K562 (cell line): ENCODE results near the gene ABI3BP. TPM values are rescaled to one million over a fixed set of nuclear protein-coding genes. Genes with fewer than 3 reads are reported as not detected.

Experiments used
- ATAC-seq: fragments of 200-7000 bp; cut with Tn5 transposase; 3 replicates; pipeline ENCODE4 v1.9.1; 2020; ENCODE audit warnings: moderate library complexity
- BruUV-seq: library from RNA; stranded (reverse); fragments of 400-500 nt; replicated peaks from 2 replicates; lab custom pipeline; 2021; lab: Mats Ljungman, UMichigan
- CTCF ChIA-PET: fragments of 300-600 bp; formaldehyde crosslinking; extraction: SDS; loops from one replicate; lab custom pipeline; 2021; ENCODE audit warnings: low intra/inter-chr PET ratio; lab: Yijun Ruan, JAX
- POLR2A ChIA-PET: fragments of 300-600, 350-650 bp; sonication (Branson Sonifier 250); formaldehyde crosslinking; extraction: SDS; loops from one replicate; lab custom pipeline; 2021; ENCODE audit warnings: antibody characterized with exemption, inconsistent platforms; lab: Yijun Ruan, JAX
- DNase-seq, 4 experiments: peaks; one replicate each; pipeline versions ENCODE4 v3.0.0 to v3.0.0-alpha.2; 2011 to 2018; ENCODE audit warnings: low spot score in 3 of 4, mixed read lengths in 3 of 4; ENCODE audit errors: extremely low read depth in 1 of 4
- FAIRE-seq: peaks from 2 replicates; lab custom pipeline; 2011; peaks lifted over from hg19 to GRCh38; lab: Jason Lieb, UNC
- H2AFZ ChIP-seq: 2 replicates; pipeline ENCODE4 v1.6.0; 2011; ENCODE audit warnings: low read depth, low read length, control low read depth, inconsistent platforms
- H3K27ac ChIP-seq: fragments of 200-600 bp; 3 replicates; pipeline ENCODE4 v1.8.0; 2011; ENCODE audit warnings: low read depth, mild to moderate bottlenecking, control low read depth, inconsistent platforms, low read length, moderate library complexity, mixed read lengths; ENCODE audit errors: extremely low read depth
- H3K27me3 ChIP-seq, 2 experiments: fragments of 300-600 bp in 1 of 2; 2 replicates in 1 of 2; 3 replicates in 1 of 2; pipeline versions ENCODE4 v1.6.0 to v1.8.0; 2011; ENCODE audit warnings: inconsistent platforms in 2 of 2, low read length in 2 of 2, mild to moderate bottlenecking in 1 of 2, mixed read lengths in 1 of 2, moderate library complexity in 1 of 2; ENCODE audit not compliant: control insufficient read depth in 2 of 2, insufficient read depth in 2 of 2
- H3K36me3 ChIP-seq: fragments of 300-600 bp; 3 replicates; pipeline ENCODE4 v1.8.0; 2011; ENCODE audit warnings: mild to moderate bottlenecking, low read length, inconsistent platforms; ENCODE audit not compliant: control insufficient read depth, insufficient read depth
- H3K4me1 ChIP-seq, 2 experiments: fragments of 200-600 bp in 1 of 2; replicated peaks in 1 of 2; 2 replicates in 1 of 2; 3 replicates in 1 of 2; pipeline versions ENCODE4 v1.5.1 to v1.8.0; 2011; ENCODE audit warnings: inconsistent platforms in 2 of 2, low read length in 2 of 2, mild to moderate bottlenecking in 1 of 2, mixed read lengths in 1 of 2, moderate library complexity in 1 of 2; ENCODE audit not compliant: control insufficient read depth in 2 of 2, insufficient read depth in 2 of 2
- H3K4me2 ChIP-seq: 2 replicates; pipeline ENCODE4 v1.6.1; 2011; ENCODE audit warnings: low read length, control low read depth, inconsistent platforms, mixed read lengths; ENCODE audit not compliant: insufficient read depth
- H3K4me3 ChIP-seq: fragments of 200-600 bp; sonication (generic), shearing (Covaris generic); 2 replicates; pipeline ENCODE4 v1.5.1; 2016; ENCODE audit warnings: control low read depth, inconsistent platforms
- H3K79me2 ChIP-seq: fragments of 200-600 bp; 3 replicates; pipeline ENCODE4 v1.8.0; 2011; ENCODE audit warnings: low read length, inconsistent platforms; ENCODE audit not compliant: control insufficient read depth, insufficient read depth
- H3K9ac ChIP-seq, 2 experiments: 2 replicates each; pipeline versions ENCODE4 v1.6.0 to v1.6.1; 2011; ENCODE audit warnings: low read depth in 2 of 2, low read length in 2 of 2, control low read depth in 1 of 2, inconsistent platforms in 1 of 2, mild to moderate bottlenecking in 1 of 2, mixed read lengths in 1 of 2; ENCODE audit not compliant: insufficient read depth in 1 of 2
- H3K9me1 ChIP-seq: one replicate; pipeline ENCODE4 v1.6.0; 2011; ENCODE audit warnings: inconsistent platforms, mild to moderate bottlenecking, low read length, moderate library complexity; ENCODE audit not compliant: control insufficient read depth, insufficient read depth
- H3K9me3 ChIP-seq: replicated peaks from 2 replicates; pipeline ENCODE4 v1.5.1; 2011; ENCODE audit warnings: low read depth, low read length, inconsistent platforms; ENCODE audit not compliant: control insufficient read depth, insufficient read depth
- H4K20me1 ChIP-seq: replicated peaks from 2 replicates; pipeline ENCODE4 v1.6.1; 2011; ENCODE audit warnings: low read length, inconsistent platforms, mixed read lengths; ENCODE audit not compliant: control insufficient read depth, insufficient read depth
- E2F3 ChIP-seq: fragments of 250-450 bp; sonication (Bioruptor Pico); IDR thresholded peaks from 2 replicates; pipeline ENCODE4 v1.4.0; 2020; ENCODE audit warnings: mild to moderate bottlenecking
- HDGF ChIP-seq: fragments of 450-650 bp; IDR thresholded peaks from 2 replicates; pipeline ENCODE4 v1.6.1; 2016
- HNRNPH1 ChIP-seq: fragments of 200-400 bp; formaldehyde crosslinking; optimal IDR thresholded peaks from 2 replicates; pipeline ENCODE3; 2017; ENCODE audit warnings: low read depth, mild to moderate bottlenecking, low read length, moderate library complexity
- NR2F6 ChIP-seq: fragments of 450-650 bp; formaldehyde crosslinking; IDR thresholded peaks from 2 replicates; pipeline ENCODE4 v1.4.0; 2020; ENCODE audit warnings: mild to moderate bottlenecking
- PBX2 ChIP-seq, 2 experiments: IDR thresholded peaks in 1 of 2; conservative IDR thresholded peaks in 1 of 2; 2 replicates each; pipeline ENCODE4 v1.6.1; 2016; ENCODE audit warnings: low read depth in 2 of 2, mild to moderate bottlenecking in 1 of 2, missing compliant biosample characterization in 1 of 2, missing genetic modification characterization in 1 of 2, moderate library complexity in 1 of 2
- PCBP1 ChIP-seq: fragments of 200-400 bp; formaldehyde crosslinking; IDR thresholded peaks from 2 replicates; pipeline ENCODE4 v1.6.1; 2018; ENCODE audit warnings: mild to moderate bottlenecking, low read depth, low read length; ENCODE audit not compliant: poor library complexity, severe bottlenecking
- SMARCC2 ChIP-seq: fragments of 450-650 bp; IDR thresholded peaks from 2 replicates; pipeline ENCODE4 v1.6.1; 2017; ENCODE audit warnings: antibody characterized with exemption, moderate library complexity, mild to moderate bottlenecking, low read depth
- SRSF7 ChIP-seq: fragments of 200-400 bp; formaldehyde crosslinking; optimal IDR thresholded peaks from 2 replicates; pipeline ENCODE3; 2017; ENCODE audit warnings: mild to moderate bottlenecking, low read depth, low read length
- U2AF1 ChIP-seq: fragments of 200-400 bp; formaldehyde crosslinking; optimal IDR thresholded peaks from 2 replicates; pipeline ENCODE3; 2017; ENCODE audit warnings: mild to moderate bottlenecking, low read depth, low read length, moderate library complexity
- XRCC3 ChIP-seq: fragments of 450-650 bp; IDR thresholded peaks from 2 replicates; pipeline ENCODE4 v1.6.1; 2017; ENCODE audit warnings: mild to moderate bottlenecking, moderate library complexity
- WGBS: fragments of 100-300 bp; shearing (Covaris generic); methylation state at CpG from one replicate; pipeline ENCODE4 v1.1.6; 2016; ENCODE audit warnings: low coverage, mixed read lengths; ENCODE audit not compliant: insufficient coverage; ENCODE audit errors: missing lambda C conversion rate; 5-methylcytosine and 5-hydroxymethylcytosine counted together
- in situ Hi-C: fragments of 300-500 bp; cut with MboI; formaldehyde crosslinking; loops from 4 replicates; pipeline ENCODE4 v1.15.0; 2018; ENCODE audit warnings: inconsistent platforms, mixed read lengths
- intact Hi-C: fragments of 100-400 bp; cut with micrococcal nuclease; formaldehyde crosslinking; loops from 2 replicates; pipeline ENCODE4 v1.14.2; 2022
- polyA plus RNA-seq, 8 experiments: library from polyadenylated mRNA; depleted of rRNA in 4 of 8; stranded (reverse) in 5 of 8; unstranded in 3 of 8; fragments of >200 nt; fragmentation: Nextera tagmentation in 2 of 8; fragmentation: Illumina TruSeq in 1 of 8; extraction: Ambion mirVana in 2 of 8; extraction: Trizol in 1 of 8; gene quantifications; 2 replicates each; pipeline versions ENCODE4 v1.2.1 to v1.2.3, GENCODE V29; 2011 to 2014; ENCODE audit warnings: inconsistent platforms in 1 of 8, missing spikeins in 1 of 8
- total RNA-seq, 7 experiments: library from RNA; depleted of rRNA in 6 of 7; stranded (reverse); fragments of >200 nt in 6 of 7; fragmentation: Illumina TruSeq in 2 of 7; extraction: Trizol in 2 of 7; gene quantifications; 2 replicates each; pipeline versions ENCODE4 v1.2.1 to v1.2.3, GENCODE V29; 2011 to 2021; ENCODE audit warnings: low replicate concordance in 1 of 7
- TF ChIP-seq, protein P1 (sequence below): sonication (generic); formaldehyde crosslinking; IDR thresholded peaks from 2 replicates; pipeline ENCODE4 v1.8.0; 2022; ENCODE audit warnings: mild to moderate bottlenecking, missing genetic modification reagents
- TF ChIP-seq, protein P2 (sequence below), 2 experiments: fragments of 450-650 bp; IDR thresholded peaks; 2 replicates each; pipeline ENCODE4 v1.6.1; 2016

ABI3BP gene
- total and polyA plus RNA-seq, 9 of the 15 experiments (the other 6 are each of a cell fraction or from before 2014, with no cell fraction given): 0.01 to 0.24 (median 0.06) TPM; not detected in 5

DNA sequence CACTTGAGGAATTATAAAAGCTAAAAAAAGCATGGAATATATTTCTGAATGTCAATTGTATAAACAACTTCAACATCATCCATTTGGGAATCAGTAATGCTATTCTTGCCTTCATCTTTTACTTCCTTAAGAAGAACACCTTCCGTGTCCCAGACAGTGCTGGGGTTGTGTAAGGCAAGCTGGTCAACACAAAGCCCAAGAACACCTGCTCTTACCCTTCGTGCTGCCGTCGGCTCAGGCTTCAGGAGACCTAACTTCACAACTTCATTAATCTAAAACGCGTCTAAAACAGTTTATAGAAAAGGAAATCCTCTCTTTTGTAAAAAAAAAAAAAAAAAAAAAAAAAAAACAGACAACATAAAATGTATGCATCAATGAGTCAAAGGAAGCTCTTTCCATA, 81.3 kb downstream of the ABI3BP start (continued):
- TF ChIP-seq U2AF1: no peak
- TF ChIP-seq PCBP1: no peak
- no peak for TF ChIP-seq PBX2 (CRISPR knock-in tag; IDR thresholded peaks at IDR 0.05; ENCODE audit: low read depth)
- no peak for TF ChIP-seq PBX2 (tag; conservative IDR thresholded peaks at IDR 0.05; ENCODE audit: low read depth)
- no peak for TF ChIP-seq SMARCC2
- TF ChIP-seq NR2F6 (CRISPR knock-in tag): no peak
- no peak for TF ChIP-seq HDGF
- TF ChIP-seq, all 486 proteins: peak for 0

DNA sequence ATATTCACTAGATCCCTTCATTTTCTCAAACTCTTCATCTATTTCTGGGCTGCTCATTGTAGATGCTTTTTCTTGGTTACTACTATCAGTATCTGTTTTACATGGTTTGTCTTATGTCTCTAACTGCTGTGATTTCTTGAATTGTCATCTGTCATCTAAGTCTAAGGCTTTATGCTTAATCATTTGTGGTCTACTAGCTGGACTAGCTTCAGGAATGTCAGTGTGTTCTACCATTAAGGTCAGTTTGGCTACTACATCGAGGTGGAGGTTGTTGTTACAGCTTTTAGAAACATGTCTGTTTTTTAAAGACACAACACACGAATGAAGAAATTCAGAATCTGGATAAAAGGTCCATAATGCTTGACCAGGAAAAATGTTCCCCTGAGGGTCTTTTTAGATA, 82.2 kb downstream of the ABI3BP start:
- WGBS: 0% methylated on average over 2 of the region's 2 CpGs
- FAIRE-seq (no peak), ATAC-seq (no peak), DNase-seq (no peak)
- intact Hi-C loops: no loop called here
- Histone ChIP-seq H3K79me2 (no peaks in the 10 kb centered on the region), H3K4me1 (no peaks in the 10 kb centered on the region), H2AFZ (no peak overlapping the region), H3K27me3 (peaks cover 0 to 11% of the 10 kb centered on the region in 2 experiments; a peak in 1 of 5 replicates), H3K36me3 (no peaks in the 10 kb centered on the region), H3K4me3 (no peak overlapping the region), H4K20me1 (no peaks in the 10 kb centered on the region), H3K9me1 (no peaks in the 10 kb centered on the region), H3K9ac (no peak overlapping the region), H3K27ac (no peak overlapping the region), H3K4me2 (no peak overlapping the region), H3K9me3 (no peaks in the 10 kb centered on the region)
- CTCF ChIA-PET: no interaction called here
- in situ Hi-C loops: no loop called here
- no TSS peak for BruUV-seq
- POLR2A ChIA-PET: no interaction called here
- TF ChIP-seq XRCC3 (no peak), SRSF7 (no peak), E2F3 (CRISPR knock-in tag) (no peak), HNRNPH1 (no peak)
- TF ChIP-seq, protein P1, sequence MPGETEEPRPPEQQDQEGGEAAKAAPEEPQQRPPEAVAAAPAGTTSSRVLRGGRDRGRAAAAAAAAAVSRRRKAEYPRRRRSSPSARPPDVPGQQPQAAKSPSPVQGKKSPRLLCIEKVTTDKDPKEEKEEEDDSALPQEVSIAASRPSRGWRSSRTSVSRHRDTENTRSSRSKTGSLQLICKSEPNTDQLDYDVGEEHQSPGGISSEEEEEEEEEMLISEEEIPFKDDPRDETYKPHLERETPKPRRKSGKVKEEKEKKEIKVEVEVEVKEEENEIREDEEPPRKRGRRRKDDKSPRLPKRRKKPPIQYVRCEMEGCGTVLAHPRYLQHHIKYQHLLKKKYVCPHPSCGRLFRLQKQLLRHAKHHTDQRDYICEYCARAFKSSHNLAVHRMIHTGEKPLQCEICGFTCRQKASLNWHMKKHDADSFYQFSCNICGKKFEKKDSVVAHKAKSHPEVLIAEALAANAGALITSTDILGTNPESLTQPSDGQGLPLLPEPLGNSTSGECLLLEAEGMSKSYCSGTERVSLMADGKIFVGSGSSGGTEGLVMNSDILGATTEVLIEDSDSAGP (CRISPR knock-in tag): no peak
- TF ChIP-seq, protein P2, sequence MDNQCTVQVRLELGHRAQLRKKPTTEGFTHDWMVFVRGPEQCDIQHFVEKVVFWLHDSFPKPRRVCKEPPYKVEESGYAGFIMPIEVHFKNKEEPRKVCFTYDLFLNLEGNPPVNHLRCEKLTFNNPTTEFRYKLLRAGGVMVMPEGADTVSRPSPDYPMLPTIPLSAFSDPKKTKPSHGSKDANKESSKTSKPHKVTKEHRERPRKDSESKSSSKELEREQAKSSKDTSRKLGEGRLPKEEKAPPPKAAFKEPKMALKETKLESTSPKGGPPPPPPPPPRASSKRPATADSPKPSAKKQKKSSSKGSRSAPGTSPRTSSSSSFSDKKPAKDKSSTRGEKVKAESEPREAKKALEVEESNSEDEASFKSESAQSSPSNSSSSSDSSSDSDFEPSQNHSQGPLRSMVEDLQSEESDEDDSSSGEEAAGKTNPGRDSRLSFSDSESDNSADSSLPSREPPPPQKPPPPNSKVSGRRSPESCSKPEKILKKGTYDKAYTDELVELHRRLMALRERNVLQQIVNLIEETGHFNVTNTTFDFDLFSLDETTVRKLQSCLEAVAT (IDR thresholded peaks at IDR 0.05): no peak
